GM23248 (cell line): ENCODE results near the gene THTPA. TPM values are rescaled to one million over a fixed set of nuclear protein-coding genes. Genes with fewer than 3 reads are reported as not detected.
"Not testable (repeated sequence)": the region's sequence is repeated elsewhere in the genome, so short reads cannot be mapped to it uniquely, and the experiment has no call there.

Experiments
- DNase-seq: peaks from one replicate; pipeline ENCODE4 v3.0.0-alpha.2; 2015
- H2AFZ ChIP-seq: fragments of 200-600 bp; sonication (generic); 2 replicates; pipeline ENCODE4 v1.6.1; 2016; ENCODE audit warnings: antibody characterized with exemption
- H3F3A ChIP-seq: fragments of 200-600 bp; sonication (generic); 2 replicates; pipeline ENCODE4 v1.6.1; 2016; ENCODE audit warnings: mild to moderate bottlenecking, antibody characterized with exemption, mixed run types; ENCODE audit not compliant: insufficient read depth
- H3K27ac ChIP-seq: fragments of 200-600 bp; sonication (generic); 2 replicates; pipeline ENCODE4 v1.5.1; 2016; ENCODE audit warnings: mild to moderate bottlenecking
- H3K27me3 ChIP-seq: fragments of 200-600 bp; sonication (generic); replicated peaks from 2 replicates; pipeline ENCODE4 v1.6.1; 2016; ENCODE audit warnings: mild to moderate bottlenecking; ENCODE audit not compliant: insufficient read depth
- H3K36me3 ChIP-seq: fragments of 200-600 bp; sonication (generic); 2 replicates; pipeline ENCODE4 v1.6.1; 2016; ENCODE audit warnings: low read depth, mild to moderate bottlenecking
- H3K4me1 ChIP-seq: fragments of 200-600 bp; sonication (generic); 2 replicates; pipeline ENCODE4 v1.6.1; 2016; ENCODE audit warnings: mild to moderate bottlenecking; ENCODE audit not compliant: insufficient read depth
- H3K4me2 ChIP-seq: fragments of 200-600 bp; sonication (generic); one replicate; pipeline ENCODE4 v1.6.1; 2016; ENCODE audit warnings: mild to moderate bottlenecking; ENCODE audit not compliant: unreplicated experiment
- H3K4me3 ChIP-seq: fragments of 200-600 bp; sonication (generic); 2 replicates; pipeline ENCODE4 v1.5.1; 2016; ENCODE audit warnings: mild to moderate bottlenecking
- H3K79me2 ChIP-seq: fragments of 200-600 bp; sonication (generic); 2 replicates; pipeline ENCODE4 v1.6.1; 2016; ENCODE audit warnings: mild to moderate bottlenecking; ENCODE audit not compliant: insufficient read depth
- H3K9ac ChIP-seq: fragments of 200-600 bp; sonication (generic); 2 replicates; pipeline ENCODE4 v1.6.1; 2016; ENCODE audit warnings: mild to moderate bottlenecking
- H3K9me2 ChIP-seq: fragments of 200-600 bp; sonication (generic); 2 replicates; pipeline ENCODE4 v1.6.1; 2016; ENCODE audit warnings: mixed run types, mild to moderate bottlenecking, moderate library complexity; ENCODE audit not compliant: insufficient read depth
- H3K9me3 ChIP-seq: fragments of 200-600 bp; sonication (generic); one replicate; pipeline ENCODE4 v1.6.1; 2017; ENCODE audit warnings: low read depth
- H4K20me1 ChIP-seq: fragments of 200-600 bp; sonication (generic); 2 replicates; pipeline ENCODE4 v1.6.0; 2016; ENCODE audit not compliant: insufficient read depth
- EZH2 ChIP-seq: fragments of 200-600 bp; sonication (generic); IDR thresholded peaks from 2 replicates; pipeline ENCODE4 v1.6.1; 2018; ENCODE audit warnings: antibody characterized with exemption, mild to moderate bottlenecking; ENCODE audit not compliant: insufficient read depth, poor library complexity, severe bottlenecking
- EZH2phosphoT487 ChIP-seq: fragments of 200-600 bp; sonication (generic); IDR thresholded peaks from 2 replicates; pipeline ENCODE4 v1.6.1; 2018; ENCODE audit warnings: antibody characterized with exemption, moderate library complexity, mild to moderate bottlenecking, low read depth; ENCODE audit not compliant: insufficient read depth
- WGBS, 2 experiments: methylation state at CpG; one replicate each; pipeline ENCODE4 v1.1.6; 2015 to 2017; ENCODE audit warnings: low lambda C conversion rate in 2 of 2, low coverage in 1 of 2; ENCODE audit errors: missing lambda C conversion rate in 2 of 2; 5-methylcytosine and 5-hydroxymethylcytosine counted together
- in situ Hi-C: fragments of 300-500 bp; cut with MboI; formaldehyde crosslinking; loops from 2 replicates; pipeline ENCODE4 v1.15.0; 2020
- polyA plus RNA-seq: library from polyadenylated mRNA; unstranded; fragments of >200 nt; fragmentation: Nextera tagmentation; extraction: Ambion mirVana; gene quantifications from 2 replicates; pipeline ENCODE4 v1.2.1, GENCODE V29; 2016
- total RNA-seq: library from RNA; depleted of rRNA; stranded (reverse); fragments of >200 nt; shearing (Covaris generic); gene quantifications from 2 replicates; pipeline ENCODE4 v1.2.3, GENCODE V29; 2014

Gene THTPA
- total and polyA plus RNA-seq, 2 experiments from 2014 or later = 10.0 to 21.0 TPM

DNA sequence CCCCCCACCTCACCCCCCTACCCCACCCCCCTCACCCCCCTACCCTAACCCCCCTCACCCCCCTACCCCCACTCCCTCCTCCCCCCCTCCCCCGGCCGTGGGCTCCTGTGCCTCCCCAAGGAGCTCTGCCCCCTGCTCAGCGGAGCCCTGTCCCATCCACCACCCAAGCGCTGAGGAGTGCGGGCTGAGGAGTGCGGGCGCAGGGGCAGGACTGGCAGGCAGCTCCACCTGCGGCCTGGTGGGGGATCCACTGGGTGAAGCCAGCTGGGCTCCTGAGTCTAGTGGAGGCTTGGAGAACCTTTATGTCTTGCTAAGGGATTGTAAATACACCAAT lies 24.8 kb downstream of the THTPA start:
- no peaks in the 10 kb centered on the region for H3K9me3 ChIP-seq
- peaks cover 36% of the 10 kb centered on the region for H3K27me3 ChIP-seq

DNA sequence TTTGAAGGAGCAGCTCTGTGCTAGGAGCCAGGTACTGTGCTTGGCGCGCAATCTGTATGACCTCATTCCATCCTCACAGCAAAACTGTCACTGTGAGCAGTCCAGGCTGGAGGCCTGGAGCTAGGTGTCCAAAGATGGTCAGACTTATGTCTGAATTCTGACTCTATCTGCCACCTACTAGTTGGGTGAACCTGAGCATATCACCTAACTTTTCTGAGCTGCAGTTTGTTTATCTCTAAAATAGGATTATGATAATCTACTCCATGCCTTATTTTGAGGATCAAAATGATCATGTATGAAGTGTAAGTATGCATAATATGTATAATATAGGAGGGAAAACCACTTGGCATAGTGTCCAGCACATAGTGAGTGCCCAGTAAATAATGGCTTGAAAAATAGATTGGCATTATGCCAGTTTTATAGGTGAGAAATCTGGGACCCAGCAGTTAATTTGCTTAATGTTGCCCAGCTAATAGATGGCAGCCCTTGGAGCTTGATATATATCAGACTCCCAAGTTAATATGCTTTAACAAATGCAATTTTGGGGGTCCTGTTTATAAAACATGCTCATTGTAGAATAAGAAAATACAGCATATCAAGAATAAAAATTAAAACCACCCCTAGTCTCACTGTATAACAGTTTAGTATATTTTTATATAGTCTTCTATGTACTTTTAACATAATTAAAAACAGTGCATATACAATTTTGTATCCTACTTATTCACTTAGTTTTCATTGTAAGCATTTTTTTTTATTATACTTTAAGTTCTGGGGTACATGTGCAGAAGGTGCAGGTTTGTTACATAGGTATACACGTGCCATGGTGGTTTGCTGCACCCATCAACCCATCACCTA lies 27.1 kb downstream of the THTPA start:
- WGBS, 2 experiments = 63 to 67% methylated on average over 3 of the region's 3 CpGs
- no peaks in the 10 kb centered on the region for H3K9me3 ChIP-seq
- no peaks in the 10 kb centered on the region for H3K9me2 ChIP-seq
- H3F3A ChIP-seq = no peaks in the 10 kb centered on the region
- no peak overlapping the region for H3K27ac ChIP-seq
- H4K20me1 ChIP-seq = no peaks in the 10 kb centered on the region
- no peak overlapping the region for H2AFZ ChIP-seq
- in situ Hi-C loops = no loop called here
- TF ChIP-seq EZH2phosphoT487 (no peak), EZH2 (no peak)
- no peak overlapping the region for H3K4me2 ChIP-seq
- DNase-seq = no peak
- no peaks in the 10 kb centered on the region for H3K79me2 ChIP-seq
- H3K36me3 ChIP-seq = no peaks in the 10 kb centered on the region
- no peak overlapping the region for H3K9ac ChIP-seq
- H3K4me3 ChIP-seq = no peak overlapping the region
- peaks cover 18% of the 10 kb centered on the region for H3K27me3 ChIP-seq
- no peaks in the 10 kb centered on the region for H3K4me1 ChIP-seq

More for the DNA sequence above, 24.8 kb downstream of the THTPA start:
- H4K20me1 ChIP-seq = no peaks in the 10 kb centered on the region
- H3K4me2 ChIP-seq = no peak overlapping the region
- no peaks in the 10 kb centered on the region for H3K9me2 ChIP-seq
- no peak overlapping the region for H3K27ac ChIP-seq
- H3K4me1 ChIP-seq = no peaks in the 10 kb centered on the region
- WGBS, 2 experiments = 82 to 95% methylated on average over 6 to 8 of the region's 8 CpGs
- no peak overlapping the region for H3K4me3 ChIP-seq
- no peaks in the 10 kb centered on the region for H3K79me2 ChIP-seq
- no peak overlapping the region for H3K9ac ChIP-seq
- no peaks in the 10 kb centered on the region for H3K36me3 ChIP-seq
- in situ Hi-C loops = no loop called here
- H3F3A ChIP-seq = no peaks in the 10 kb centered on the region
- DNase-seq = no peak
- no peak overlapping the region for H2AFZ ChIP-seq
- TF ChIP-seq EZH2phosphoT487 = no peak
- TF ChIP-seq EZH2 = no peak

DNA sequence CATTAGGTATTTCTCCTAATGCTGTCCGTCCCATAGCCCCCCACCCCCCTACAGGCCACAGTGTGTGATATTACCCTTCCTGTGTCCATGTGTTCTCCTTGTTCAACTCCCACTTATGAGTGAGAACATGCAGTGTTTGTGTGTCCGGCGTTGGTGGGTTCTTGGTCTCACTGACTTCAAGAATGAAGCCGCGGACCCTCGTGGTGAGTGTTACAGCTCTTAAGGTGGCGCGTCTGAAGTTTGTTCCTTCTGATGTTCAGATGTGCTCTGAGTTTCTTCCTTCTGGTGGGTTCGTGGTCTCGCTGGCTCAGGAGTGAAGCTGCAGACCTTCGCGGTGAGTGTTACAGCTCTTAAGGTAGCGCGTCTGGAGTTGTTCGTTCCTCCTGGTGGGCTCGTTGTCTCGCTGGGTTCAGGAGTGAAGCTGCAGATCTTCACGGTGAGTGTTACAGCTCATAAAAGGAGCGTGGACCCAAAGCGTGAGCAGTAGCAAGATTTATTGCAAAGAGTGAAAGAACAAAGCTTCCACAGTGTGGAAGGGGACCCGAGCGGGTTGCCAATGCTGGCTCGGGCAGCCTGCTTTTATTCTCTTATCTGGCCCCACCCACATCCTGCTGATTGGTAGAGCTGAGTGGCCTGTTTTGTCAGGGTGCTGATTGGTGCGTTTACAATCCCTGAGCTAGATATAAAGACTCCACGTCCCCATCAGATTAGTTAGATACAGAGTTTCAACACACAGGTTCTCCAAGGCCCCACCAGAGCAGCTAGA lies 27.9 kb downstream of the THTPA start:
- H3K79me2 ChIP-seq, H3K9me3 ChIP-seq, H3K27ac ChIP-seq, H3K36me3 ChIP-seq, H2AFZ ChIP-seq, H4K20me1 ChIP-seq, H3K4me2 ChIP-seq, H3K4me1 ChIP-seq, H3K9ac ChIP-seq, H3F3A ChIP-seq, H3K9me2 ChIP-seq, H3K4me3 ChIP-seq, in situ Hi-C loops, DNase-seq: not testable (repeated sequence)
- H3K27me3 ChIP-seq = peaks cover 10% of the 10 kb centered on the region
- 59 to 60% methylated on average over 25 of the region's 25 CpGs for whole genome bisulfite sequencing, 2 experiments

DNA sequence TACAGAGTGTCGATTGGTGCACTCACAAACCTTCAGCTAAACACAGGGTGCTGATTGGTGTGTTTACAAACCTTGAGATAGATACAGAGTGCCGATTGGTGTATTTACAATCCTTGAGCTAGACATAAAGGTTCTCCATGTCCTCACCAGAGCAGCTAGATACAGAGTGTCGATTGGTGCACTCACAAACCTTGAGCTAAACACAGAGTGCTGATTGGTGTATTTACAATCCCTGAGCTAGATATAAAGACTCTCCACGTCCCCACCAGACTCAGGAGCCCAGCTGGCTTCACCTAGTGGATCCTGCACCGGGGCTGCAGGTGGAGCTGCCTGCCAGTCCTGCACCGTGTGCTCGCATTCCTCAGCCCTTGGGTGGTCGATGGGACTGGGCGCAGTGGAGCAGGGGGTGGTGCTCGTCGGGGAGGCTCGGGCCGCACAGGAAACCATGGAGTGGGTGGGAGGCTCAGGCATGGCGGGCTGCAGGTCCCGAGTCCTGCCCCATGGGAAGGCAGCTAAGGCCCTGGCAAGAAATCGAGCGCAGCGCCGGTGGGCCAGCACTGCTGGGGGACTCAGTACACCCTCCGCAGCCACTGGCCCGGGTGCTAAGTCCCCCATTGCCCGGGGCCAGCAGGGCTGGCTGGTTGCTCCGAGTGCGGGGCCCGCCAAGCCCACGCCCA lies 28.6 kb downstream of the THTPA start:
- H3K27ac ChIP-seq, in situ Hi-C loops, H3K4me2 ChIP-seq: not testable (repeated sequence)

More for the DNA sequence above, 28.6 kb downstream of the THTPA start:
- H3F3A ChIP-seq, H2AFZ ChIP-seq, H3K9ac ChIP-seq, H3K9me3 ChIP-seq, H3K79me2 ChIP-seq, DNase-seq, H4K20me1 ChIP-seq, H3K4me3 ChIP-seq, H3K4me1 ChIP-seq, H3K9me2 ChIP-seq, H3K36me3 ChIP-seq, H3K27me3 ChIP-seq: not testable (repeated sequence)
- 65 to 72% methylated on average over 18 to 24 of the region's 26 CpGs for WGBS, 2 experiments
